T-helper 2 cell (primary cell): ENCODE results near the gene ATF7IP.
A peak's percentile ranks its signal among the peaks of the same experiment; 100 is the strongest.

ENCODE experiments used
- DNase-seq, 5 experiments: peaks; one replicate each; pipeline versions ENCODE4 v3.0.0 to v3.0.0-alpha.2; 2012 to 2022

The ATF7IP gene

GRCh38 chr12:14418451-14418890 is 53.0 kb downstream of the ATF7IP start:
- DNase-seq = no peak

DNA sequence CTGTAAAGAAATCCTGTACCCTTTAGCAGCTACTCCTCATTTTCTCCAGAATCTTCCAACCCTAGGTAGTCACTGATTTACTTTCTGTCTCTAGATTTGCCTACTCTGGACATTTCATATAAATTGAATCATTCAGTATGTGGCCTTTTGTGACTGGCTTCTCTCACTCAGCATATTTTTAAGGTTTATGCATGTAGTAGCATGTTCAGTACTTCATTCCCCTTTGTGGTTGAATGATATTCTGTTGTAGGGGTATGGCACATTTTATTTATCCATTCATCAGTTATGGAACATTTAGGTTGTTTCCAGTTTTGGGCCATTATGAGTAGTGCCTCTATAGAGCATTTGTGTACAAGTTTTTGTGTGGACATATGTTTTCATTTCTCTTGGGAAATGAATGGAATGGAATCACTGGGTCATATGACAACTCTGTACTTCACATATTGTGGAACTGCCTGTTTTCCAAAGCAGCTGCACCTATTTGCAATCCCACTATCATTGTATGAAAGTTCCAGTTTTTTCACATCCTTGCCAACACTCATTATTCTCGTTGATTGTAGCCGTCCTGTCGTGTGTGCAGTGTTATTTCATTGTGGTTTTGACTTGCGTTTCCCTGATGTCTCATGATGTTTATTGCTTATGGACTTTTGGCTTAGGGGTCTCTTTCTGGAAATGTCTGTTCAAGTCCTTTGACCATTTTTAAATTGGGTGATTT is 57.2 kb downstream of the ATF7IP start:
- DNase-seq = no peak

DNA sequence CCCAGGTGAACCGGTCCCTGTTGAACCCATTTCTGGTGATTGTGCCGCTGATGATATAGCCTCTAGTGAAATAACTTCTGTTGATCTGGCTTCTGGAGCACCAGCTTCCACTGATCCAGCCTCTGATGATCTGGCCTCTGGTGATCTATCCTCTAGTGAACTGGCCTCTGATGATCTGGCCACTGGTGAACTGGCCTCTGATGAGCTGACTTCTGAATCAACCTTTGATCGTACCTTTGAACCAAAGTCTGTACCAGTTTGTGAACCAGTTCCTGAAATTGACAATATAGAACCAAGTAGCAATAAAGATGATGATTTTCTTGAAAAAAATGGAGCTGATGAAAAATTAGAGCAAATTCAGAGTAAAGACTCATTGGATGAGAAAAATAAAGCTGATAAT is 59.1 kb downstream of the ATF7IP start:
- DNase-seq = no peak

- no peak for DNase-seq
These were observed 61.3 kb downstream of the ATF7IP start for GRCh38 chr12:14426792-14427191.

- no peak for DNase-seq
These were observed 62.4 kb downstream of the ATF7IP start for GRCh38 chr12:14427929-14428328.

DNA sequence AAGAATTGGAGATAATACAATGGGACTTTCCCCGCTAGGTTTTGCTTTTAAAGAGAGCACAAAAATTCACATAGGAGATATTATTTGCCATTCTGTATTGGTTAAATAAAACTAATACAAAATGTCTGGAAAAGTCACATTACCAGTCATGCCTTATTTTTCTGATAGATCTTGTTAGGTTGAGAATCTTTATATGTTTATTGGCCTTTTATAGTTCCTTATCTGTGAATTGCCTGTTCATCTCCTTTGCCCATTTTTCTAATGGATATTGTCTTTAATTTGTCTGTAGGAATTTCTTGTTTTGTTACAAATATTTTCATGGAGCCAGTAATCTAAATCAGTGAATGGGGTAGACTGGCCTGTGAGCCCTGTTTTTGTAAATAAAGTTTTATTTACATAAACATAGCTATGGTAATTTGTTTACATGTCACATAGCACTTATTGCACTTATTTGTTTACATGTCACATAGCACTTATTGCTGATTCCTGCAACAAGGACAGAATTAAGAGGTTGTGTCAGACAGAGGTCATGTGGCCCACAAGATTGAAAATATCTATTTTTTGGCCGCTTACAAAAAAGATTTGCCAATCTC is 65.0 kb downstream of the ATF7IP start:
- no peak for DNase-seq

- no peak for DNase-seq
These were observed 66.5 kb downstream of the ATF7IP start for GRCh38 chr12:14431975-14432374.

- DNase-seq = no peak
These were observed 70.1 kb downstream of the ATF7IP start for GRCh38 chr12:14435627-14436026.

DNA sequence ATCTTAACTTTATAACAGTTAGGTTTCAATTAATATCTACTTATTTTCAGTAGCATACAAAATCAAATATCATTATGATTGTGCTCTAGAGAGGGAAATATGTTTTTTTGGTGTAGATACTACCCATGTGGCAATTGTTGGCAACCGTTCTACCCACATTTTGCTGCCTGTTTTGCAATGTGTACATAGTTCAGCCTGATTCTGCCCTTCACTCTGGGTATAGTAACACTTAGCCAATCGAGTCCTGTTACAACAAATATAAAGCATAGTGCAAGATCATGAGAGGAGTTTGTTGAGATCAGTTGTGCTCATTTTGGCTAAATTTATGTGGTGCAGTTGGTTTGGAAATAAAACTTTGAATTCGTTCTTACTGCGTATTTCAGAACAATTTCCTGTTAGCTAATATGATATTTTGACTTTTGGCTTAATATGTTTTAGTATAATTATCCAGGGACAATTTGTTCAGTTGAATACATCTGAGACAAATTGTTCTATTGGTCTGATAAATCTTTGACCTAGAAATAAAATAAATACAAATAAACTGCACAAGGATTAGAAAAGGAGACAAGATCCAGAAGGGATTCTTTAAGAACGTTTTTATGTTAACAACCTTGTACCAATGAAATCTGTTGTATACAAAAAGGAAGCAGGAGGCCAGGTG is 76.9 kb downstream of the ATF7IP start:
- no peak for DNase-seq

DNA sequence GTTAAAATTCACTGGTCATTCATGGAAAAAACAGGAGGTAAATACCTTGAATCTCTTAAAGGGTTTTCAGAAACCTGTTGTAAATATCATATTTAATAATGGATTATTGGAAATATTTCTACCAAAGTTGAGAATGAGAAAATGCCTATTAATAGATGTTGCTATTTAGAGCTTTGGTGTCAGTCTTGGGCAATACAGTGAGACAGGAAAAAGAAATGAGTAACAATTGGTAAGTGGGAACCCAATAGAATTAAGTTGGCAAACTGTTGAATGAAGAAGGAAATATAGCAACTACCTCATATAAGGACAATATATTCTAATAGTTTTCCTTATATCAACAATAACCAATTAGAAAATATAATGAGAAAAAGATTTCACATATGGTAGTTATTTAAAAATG is 78.0 kb downstream of the ATF7IP start:
- no peak for DNase-seq

DNA sequence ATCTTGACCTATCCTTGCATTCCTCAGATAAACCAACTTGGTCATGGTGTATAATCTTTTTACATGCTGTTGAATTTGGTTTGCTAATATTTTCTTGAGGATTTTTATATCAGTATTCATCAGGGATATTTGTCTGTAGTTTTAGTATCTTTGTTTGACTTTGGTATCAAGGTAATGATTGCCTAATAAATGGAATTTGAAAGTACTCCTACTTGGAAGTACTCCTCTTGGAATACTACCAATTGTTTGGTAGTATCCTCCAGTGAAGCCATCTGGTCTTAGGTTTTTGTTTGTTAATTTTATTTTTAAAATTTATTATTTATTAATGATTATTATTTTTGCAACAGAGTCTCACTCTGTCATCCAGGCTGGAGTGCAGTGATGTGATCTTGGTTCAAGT is 85.0 kb downstream of the ATF7IP start:
- DNase-seq = no peak

- DNase-seq = no peak
These were observed 86.9 kb downstream of the ATF7IP start for GRCh38 chr12:14452336-14452735.

DNA sequence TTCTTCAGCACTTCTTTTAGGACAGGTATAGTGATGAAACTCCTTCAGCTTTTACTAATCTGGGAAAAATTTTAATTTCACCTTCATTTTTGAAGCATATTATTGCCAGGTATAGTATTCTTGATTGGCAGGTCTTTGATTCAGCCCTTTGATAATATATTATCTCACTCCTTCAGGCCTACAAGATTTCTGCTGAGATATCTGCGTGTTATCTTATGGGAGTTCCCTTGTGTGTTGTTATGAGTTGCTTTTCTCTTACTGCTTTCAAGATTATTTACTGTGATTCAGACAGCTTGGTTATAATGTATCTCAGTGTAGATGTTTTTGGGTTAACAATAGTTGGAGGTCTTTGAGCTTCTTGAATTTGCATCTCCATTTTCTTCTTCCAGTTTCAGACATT is 87.4 kb downstream of the ATF7IP start:
- peak in 1 of 5 experiments; percentile 56 for DNase-seq

GRCh38 chr12:14454098-14454907 is 88.8 kb downstream of the ATF7IP start:
- DNase-seq = peak in 3 of 5 experiments; percentile 5 to 69 (median 7)

DNA sequence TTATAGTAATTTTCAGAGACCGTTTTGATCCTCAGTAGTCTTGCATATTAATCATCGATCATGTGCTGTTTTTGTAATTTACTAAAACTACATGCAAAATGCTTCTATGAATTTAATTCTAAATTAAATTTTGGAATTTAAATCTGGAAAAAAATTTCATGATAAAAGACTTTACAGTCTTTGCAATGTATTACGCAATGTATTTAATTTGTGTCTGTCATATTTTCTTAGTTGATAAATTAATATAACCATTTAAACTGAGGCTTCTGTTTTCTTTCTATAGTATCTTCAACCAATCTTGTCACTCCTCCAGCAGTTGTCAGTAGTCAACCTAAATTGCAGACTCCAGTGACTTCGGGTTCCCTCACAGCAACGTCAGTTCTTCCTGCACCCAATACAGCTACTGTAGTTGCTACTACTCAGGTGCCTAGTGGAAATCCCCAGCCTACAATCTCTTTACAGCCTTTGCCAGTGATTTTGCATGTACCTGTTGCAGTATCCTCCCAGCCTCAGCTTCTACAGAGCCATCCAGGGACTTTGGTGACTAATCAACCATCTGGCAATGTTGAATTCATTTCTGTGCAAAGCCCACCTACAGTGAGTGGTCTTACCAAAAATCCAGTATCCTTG is 94.8 kb downstream of the ATF7IP start:
- no peak for DNase-seq

- DNase-seq = no peak
These were observed 106.0 kb downstream of the ATF7IP start for GRCh38 chr12:14471497-14471896.

GRCh38 chr12:14473707-14474287 is 108.3 kb downstream of the ATF7IP start:
- peak in 1 of 5 experiments; percentile 50 for DNase-seq

DNA sequence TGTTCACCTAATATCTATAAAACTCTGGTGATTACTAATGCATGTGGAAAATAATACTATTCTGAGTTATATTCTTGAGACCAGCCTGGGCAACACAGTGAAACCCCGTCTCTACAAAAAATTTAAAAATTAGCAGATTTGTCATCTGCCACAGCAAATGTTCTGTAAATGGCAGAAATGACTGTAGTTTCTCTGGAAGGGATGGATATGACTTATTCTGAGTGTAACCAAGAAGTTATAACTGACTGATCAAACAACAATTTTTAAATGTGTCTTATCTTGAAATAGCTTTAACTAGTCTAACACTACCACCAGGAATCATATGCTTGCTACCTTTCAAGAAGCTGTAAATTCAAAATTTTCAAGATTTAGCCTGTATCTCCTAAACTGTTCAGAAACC is 113.5 kb downstream of the ATF7IP start:
- DNase-seq = peak in 1 of 5 experiments; percentile 61

GRCh38 chr12:14481201-14481600 is 115.7 kb downstream of the ATF7IP start:
- DNase-seq = no peak

DNA sequence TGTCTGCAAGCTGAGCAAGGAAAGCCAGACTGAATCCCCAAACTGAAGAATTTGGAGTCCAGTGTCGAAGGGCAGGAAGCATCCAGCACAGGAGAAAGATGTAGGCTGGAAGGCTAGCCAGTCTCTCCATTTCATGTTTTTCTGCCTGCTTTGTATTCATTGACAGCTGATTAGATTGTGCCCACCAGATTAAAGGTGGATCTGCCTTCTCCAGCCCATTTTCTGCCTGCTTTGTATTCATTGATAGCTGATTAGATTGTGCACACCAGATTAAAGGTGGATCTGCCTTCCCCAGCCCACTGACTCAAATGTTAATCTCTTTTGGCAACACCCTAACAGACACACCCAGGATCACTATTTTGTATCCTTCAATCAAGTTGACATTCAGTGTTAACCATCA is 116.9 kb downstream of the ATF7IP start:
- no peak for DNase-seq

DNA sequence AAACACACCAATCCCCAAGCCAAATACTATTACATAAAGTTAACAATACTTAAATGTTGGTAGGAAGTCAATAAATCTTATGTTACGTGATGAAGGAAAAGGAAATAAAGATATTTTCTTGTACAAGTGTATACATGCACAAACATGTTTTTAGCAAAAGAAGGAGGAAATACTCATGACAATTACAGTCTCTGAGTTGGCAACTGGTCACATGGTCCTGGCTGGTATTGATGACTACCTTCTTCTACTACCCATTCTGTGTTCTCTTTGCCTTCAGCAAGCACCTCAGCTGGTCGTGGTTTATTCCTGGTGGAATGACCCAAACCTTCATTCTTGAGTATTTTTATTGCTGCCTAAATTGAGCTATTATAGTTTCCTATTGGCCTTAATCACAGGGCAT is 117.4 kb downstream of the ATF7IP start:
- no peak for DNase-seq

GRCh38 chr12:14495326-14495725 is 129.8 kb downstream of the ATF7IP start:
- no peak for DNase-seq
